ENCODE measurements around the gene SPHKAP.

DNA sequence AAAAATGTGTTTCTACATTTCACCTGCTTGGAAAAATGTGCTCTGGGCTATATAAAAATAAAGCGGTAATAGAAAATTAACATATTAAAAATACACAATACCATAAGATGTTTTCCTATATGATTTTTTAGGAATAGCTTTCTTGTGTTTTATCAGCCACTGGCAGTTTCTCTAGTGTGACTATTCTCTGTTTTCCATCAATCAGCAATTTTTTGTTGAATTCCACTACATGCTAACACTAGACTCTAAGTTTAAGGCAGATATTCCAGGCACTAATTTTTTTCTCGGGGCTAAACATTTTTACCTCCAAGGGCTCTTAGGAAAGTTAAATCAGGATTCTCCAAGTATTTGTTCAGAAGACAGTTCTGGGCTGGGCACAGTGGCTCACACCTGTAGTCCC lies 140.5 kb downstream of the SPHKAP start:
- TF ChIP-seq, protein P1, sequence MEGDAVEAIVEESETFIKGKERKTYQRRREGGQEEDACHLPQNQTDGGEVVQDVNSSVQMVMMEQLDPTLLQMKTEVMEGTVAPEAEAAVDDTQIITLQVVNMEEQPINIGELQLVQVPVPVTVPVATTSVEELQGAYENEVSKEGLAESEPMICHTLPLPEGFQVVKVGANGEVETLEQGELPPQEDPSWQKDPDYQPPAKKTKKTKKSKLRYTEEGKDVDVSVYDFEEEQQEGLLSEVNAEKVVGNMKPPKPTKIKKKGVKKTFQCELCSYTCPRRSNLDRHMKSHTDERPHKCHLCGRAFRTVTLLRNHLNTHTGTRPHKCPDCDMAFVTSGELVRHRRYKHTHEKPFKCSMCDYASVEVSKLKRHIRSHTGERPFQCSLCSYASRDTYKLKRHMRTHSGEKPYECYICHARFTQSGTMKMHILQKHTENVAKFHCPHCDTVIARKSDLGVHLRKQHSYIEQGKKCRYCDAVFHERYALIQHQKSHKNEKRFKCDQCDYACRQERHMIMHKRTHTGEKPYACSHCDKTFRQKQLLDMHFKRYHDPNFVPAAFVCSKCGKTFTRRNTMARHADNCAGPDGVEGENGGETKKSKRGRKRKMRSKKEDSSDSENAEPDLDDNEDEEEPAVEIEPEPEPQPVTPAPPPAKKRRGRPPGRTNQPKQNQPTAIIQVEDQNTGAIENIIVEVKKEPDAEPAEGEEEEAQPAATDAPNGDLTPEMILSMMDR (IDR thresholded peaks at IDR 0.05) = no peak
- no peak for TF ChIP-seq POLR2A (IDR thresholded peaks at IDR 0.05)
